HepG2 (cell line): ENCODE data around the gene VTN. TPM values are rescaled to one million over a fixed set of nuclear protein-coding genes. Genes with fewer than 3 reads are reported as not detected.

Source experiments
- ATF6 ChIP-seq: sonication (generic); formaldehyde crosslinking; conservative IDR thresholded peaks from 2 replicates; pipeline ENCODE4 v1.4.0; 2020; ENCODE audit warnings: missing genetic modification reagents
- FUBP1 ChIP-seq: sonication (generic); formaldehyde crosslinking; IDR thresholded peaks from 2 replicates; pipeline ENCODE4 v1.5.1; 2020; ENCODE audit warnings: missing genetic modification reagents, mild to moderate bottlenecking, borderline replicate concordance
- MXI1 ChIP-seq: IDR thresholded peaks from 3 replicates; pipeline ENCODE4 v1.6.1; 2012; ENCODE audit warnings: low read depth, low read length, inconsistent platforms, borderline replicate concordance
- PLSCR1 ChIP-seq: sonication (generic); formaldehyde crosslinking; IDR thresholded peaks from 2 replicates; pipeline ENCODE4 v1.5.0; 2020; ENCODE audit warnings: missing genetic modification reagents, mild to moderate bottlenecking, borderline replicate concordance
- TSC22D2 ChIP-seq: sonication (generic); formaldehyde crosslinking; IDR thresholded peaks from 2 replicates; pipeline ENCODE4 v1.5.1; 2020; ENCODE audit warnings: missing genetic modification reagents, mild to moderate bottlenecking, borderline replicate concordance
- ZNF280B ChIP-seq: sonication (generic); formaldehyde crosslinking; IDR thresholded peaks from 2 replicates; pipeline ENCODE4 v1.5.0; 2020; ENCODE audit warnings: missing genetic modification reagents, mild to moderate bottlenecking, borderline replicate concordance
- polyA plus RNA-seq, 8 experiments: library from polyadenylated mRNA; depleted of rRNA in 3 of 8; stranded (reverse) in 7 of 8; unstranded in 1 of 8; fragments of >200 nt; fragmentation: Illumina TruSeq in 4 of 8; extraction: Trizol in 4 of 8; gene quantifications; 2 replicates each; pipeline versions ENCODE4 v1.2.1 to v1.2.3, GENCODE V29; 2011 to 2016; ENCODE audit warnings: low read depth in 4 of 8, missing spikeins in 1 of 8, mixed read lengths in 1 of 8; ENCODE audit not compliant: insufficient read depth in 1 of 8
- total RNA-seq, 5 experiments: library from RNA; depleted of rRNA; stranded (reverse); fragments of >200 nt; fragmentation: Illumina TruSeq; extraction: Trizol; gene quantifications; 2 replicates each; pipeline ENCODE4 v1.2.3, GENCODE V29; 2016; ENCODE audit warnings: low read depth in 1 of 5

The VTN gene
- total and polyA plus RNA-seq, 2 of the 13 experiments (the other 11 are each of a cell fraction or from before 2014, with no cell fraction given), result 108 to 131 TPM

- TF ChIP-seq ATF6 (CRISPR knock-in tag) (no peak), MXI1 (no peak), FUBP1 (CRISPR knock-in tag) (no peak), ZNF280B (CRISPR knock-in tag) (no peak), TSC22D2 (no peak), PLSCR1 (CRISPR knock-in tag) (no peak)
Observed at GRCh38 chr17:28406473-28406814, 36.3 kb upstream of the VTN start (continued).
